Karpas-422 (cell line): ENCODE data around the gene BEAN1. TPM values are rescaled to one million over a fixed set of nuclear protein-coding genes. Genes with fewer than 3 reads are reported as not detected.

Experiments used
- total RNA-seq: library from RNA; depleted of rRNA; stranded (reverse); fragments of >200 nt; shearing (Covaris generic); gene quantifications from 2 replicates; pipeline ENCODE4 v1.2.3, GENCODE V29; 2014; ENCODE audit warnings: low replicate concordance; rRNA removed

Gene BEAN1
- total RNA-seq, 1 experiment from 2014 or later, result not detected

Other genes starting within 250 kb of the BEAN1 start
- gene CDH5, start 60.6 kb upstream of the BEAN1 start, total RNA-seq, result not detected in 2 replicates
- gene TK2, start 122.8 kb downstream of the BEAN1 start, total RNA-seq, result 6.9 and 8.6 TPM in 2 replicates
- gene CKLF, start 125.3 kb downstream of the BEAN1 start, total RNA-seq, result 61.3 and 76.0 TPM in 2 replicates
- 0.61 and 5.8 TPM in 2 replicates for gene CMTM1, start 139.1 kb downstream of the BEAN1 start, total RNA-seq
- not detected in 2 replicates for gene CMTM2, start 152.2 kb downstream of the BEAN1 start, total RNA-seq
- gene CMTM3, start 177.4 kb downstream of the BEAN1 start, total RNA-seq, result 19.7 and 21.1 TPM in 2 replicates